Breast epithelium (tissue), 4 donors: ENCODE measurements around the gene LRRIQ1. TPM values are rescaled to one million over a fixed set of nuclear protein-coding genes. Genes with fewer than 3 reads are reported as not detected.

ENCODE experiments used
- DNase-seq, 2 donors: peaks; one replicate each; pipeline ENCODE4 v3.0.0-alpha.2; 2019; ENCODE audit warnings: low spot score in 2 of 2
- H3K27ac ChIP-seq, 2 donors: fragments of 200-600 bp; sonication (generic) in 1 of 2; one replicate each; pipeline ENCODE4 v1.5.1; 2016 to 2019; ENCODE audit warnings: mild to moderate bottlenecking in 1 of 2
- H3K27me3 ChIP-seq, 2 donors: fragments of 200-600 bp; sonication (generic) in 1 of 2; one replicate each; pipeline versions ENCODE4 v1.5.1 to v1.6.0; 2017 to 2019; ENCODE audit warnings: control low read depth in 1 of 2, mild to moderate bottlenecking in 1 of 2
- H3K36me3 ChIP-seq: fragments of 200-600 bp; one replicate; pipeline ENCODE4 v1.5.1; 2019
- H3K4me1 ChIP-seq, 2 donors: fragments of 200-600 bp; sonication (generic); one replicate each; pipeline ENCODE4 v1.5.1; 2016 to 2019; ENCODE audit warnings: control low read depth in 1 of 2
- H3K4me3 ChIP-seq, 3 donors: fragments of 200-600 bp; sonication (generic); 1 replicate in 2 of 3; 2 replicates in 1 of 3; pipeline ENCODE4 v1.5.1; 2016 to 2019; ENCODE audit warnings: mild to moderate bottlenecking in 3 of 3, moderate library complexity in 2 of 3
- H3K9me3 ChIP-seq, 2 donors: fragments of 200-600 bp; sonication (generic) in 1 of 2; one replicate each; pipeline ENCODE4 v1.5.1; 2016 to 2019; ENCODE audit warnings: control low read depth in 1 of 2
- POLR2A ChIP-seq: fragments of 450-650 bp; IDR thresholded peaks from one replicate; pipeline ENCODE4 v1.6.1; 2016; ENCODE audit warnings: antibody characterized with exemption, mild to moderate bottlenecking, moderate library complexity
- POLR2AphosphoS5 ChIP-seq, 3 donors: sonication (generic); formaldehyde crosslinking; IDR thresholded peaks; one replicate each; pipeline ENCODE4 v1.6.1; 2017; ENCODE audit warnings: antibody characterized with exemption in 3 of 3
- intact Hi-C: fragments of 100-400 bp; cut with DNase I; formaldehyde crosslinking; loops from one replicate; pipeline ENCODE4 v1.15.1; 2023; ENCODE audit warnings: low total_unique reads
- total RNA-seq, 3 donors: library from RNA; depleted of rRNA; stranded (reverse); fragments of >200 nt; gene quantifications; one replicate each; pipeline ENCODE4 v1.1.0, GENCODE V29; 2016
- TF ChIP-seq, protein P1 (sequence below), 3 donors: fragments of 450-650 bp; IDR thresholded peaks; one replicate each; pipeline ENCODE4 v1.5.1; 2016 to 2017; ENCODE audit warnings: antibody characterized with exemption in 3 of 3, mild to moderate bottlenecking in 3 of 3, moderate library complexity in 3 of 3

LRRIQ1 gene
- total RNA-seq, 3 donors from 2014 or later: 0.16 to 1.5 (median 0.66) TPM

DNA sequence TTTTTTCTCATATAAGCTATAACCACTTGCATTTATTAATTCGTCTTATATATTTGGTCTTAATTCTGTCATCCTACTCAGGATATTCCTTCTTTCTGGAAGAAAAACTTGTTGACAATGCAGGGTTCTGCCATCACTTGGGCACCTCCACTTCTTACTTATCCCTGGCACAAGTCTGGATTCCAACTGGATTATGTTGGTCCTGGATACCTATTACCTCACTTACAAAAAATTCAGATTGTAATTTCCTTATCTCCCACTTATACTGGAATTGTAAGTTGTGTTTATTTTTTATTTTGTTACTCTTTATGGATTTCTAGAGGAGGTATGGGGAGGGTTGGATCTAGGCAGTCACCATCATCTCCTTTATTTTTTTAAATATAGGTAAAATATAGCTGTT, 36.7 kb downstream of the LRRIQ1 start:
- DNase-seq: no peak
- Histone ChIP-seq H3K4me3 (no peak overlapping the region), H3K27ac (no peak overlapping the region), H3K9me3 (no peaks in the 10 kb centered on the region), H3K4me1 (no peaks in the 10 kb centered on the region), H3K36me3 (no peaks in the 10 kb centered on the region), H3K27me3 (no peaks in the 10 kb centered on the region)
- intact Hi-C loops: no loop called here
- TF ChIP-seq POLR2A (no peak), POLR2AphosphoS5 (IDR thresholded peaks at IDR 0.05) (no peak)
- TF ChIP-seq, protein P1, sequence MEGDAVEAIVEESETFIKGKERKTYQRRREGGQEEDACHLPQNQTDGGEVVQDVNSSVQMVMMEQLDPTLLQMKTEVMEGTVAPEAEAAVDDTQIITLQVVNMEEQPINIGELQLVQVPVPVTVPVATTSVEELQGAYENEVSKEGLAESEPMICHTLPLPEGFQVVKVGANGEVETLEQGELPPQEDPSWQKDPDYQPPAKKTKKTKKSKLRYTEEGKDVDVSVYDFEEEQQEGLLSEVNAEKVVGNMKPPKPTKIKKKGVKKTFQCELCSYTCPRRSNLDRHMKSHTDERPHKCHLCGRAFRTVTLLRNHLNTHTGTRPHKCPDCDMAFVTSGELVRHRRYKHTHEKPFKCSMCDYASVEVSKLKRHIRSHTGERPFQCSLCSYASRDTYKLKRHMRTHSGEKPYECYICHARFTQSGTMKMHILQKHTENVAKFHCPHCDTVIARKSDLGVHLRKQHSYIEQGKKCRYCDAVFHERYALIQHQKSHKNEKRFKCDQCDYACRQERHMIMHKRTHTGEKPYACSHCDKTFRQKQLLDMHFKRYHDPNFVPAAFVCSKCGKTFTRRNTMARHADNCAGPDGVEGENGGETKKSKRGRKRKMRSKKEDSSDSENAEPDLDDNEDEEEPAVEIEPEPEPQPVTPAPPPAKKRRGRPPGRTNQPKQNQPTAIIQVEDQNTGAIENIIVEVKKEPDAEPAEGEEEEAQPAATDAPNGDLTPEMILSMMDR (IDR thresholded peaks at IDR 0.05): no peak

DNA sequence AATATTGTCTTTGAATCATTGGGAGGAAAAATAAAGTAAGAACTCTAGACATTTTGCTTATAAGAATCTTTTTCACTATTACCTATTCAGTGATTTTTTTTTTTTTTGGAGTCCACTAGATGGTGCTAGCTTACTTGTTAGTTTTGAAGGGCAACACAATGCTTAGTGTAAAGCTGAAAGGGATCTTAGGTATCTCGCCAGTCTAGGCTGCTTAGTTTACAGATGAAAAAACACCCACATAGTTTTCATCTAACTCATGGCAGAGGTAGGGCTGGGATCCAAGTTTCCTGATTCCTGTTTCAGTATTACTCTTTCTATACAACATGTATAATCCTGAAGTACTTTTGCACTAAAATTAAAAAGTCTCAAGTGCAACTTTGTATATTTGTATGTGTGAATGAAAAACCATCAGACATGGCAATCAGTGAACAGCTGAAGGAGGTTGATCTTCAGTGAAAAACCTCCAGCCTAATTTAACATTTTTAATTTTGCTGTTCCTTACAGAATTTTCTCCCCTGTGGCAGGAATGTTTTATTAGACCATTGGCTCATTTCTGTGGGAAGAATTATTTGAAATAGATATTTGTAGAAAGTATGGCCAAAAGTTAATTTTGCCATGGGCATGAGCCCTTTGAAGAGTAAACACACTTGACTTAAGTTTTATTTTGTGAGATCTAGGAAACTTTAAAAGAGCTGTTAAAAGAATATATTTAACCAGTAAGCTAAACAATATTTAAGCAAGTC, 40.7 kb downstream of the LRRIQ1 start:
- DNase-seq: no peak
- intact Hi-C loops: no loop called here
- no peak overlapping the region for H3K27ac ChIP-seq
- H3K36me3 ChIP-seq: no peaks in the 10 kb centered on the region
- TF ChIP-seq, protein P1 (IDR thresholded peaks at IDR 0.05): no peak
- TF ChIP-seq POLR2AphosphoS5 (IDR thresholded peaks at IDR 0.05): no peak
- TF ChIP-seq POLR2A: no peak
- no peak overlapping the region for H3K4me3 ChIP-seq
- H3K9me3 ChIP-seq: no peaks in the 10 kb centered on the region
- no peaks in the 10 kb centered on the region for H3K4me1 ChIP-seq
- no peaks in the 10 kb centered on the region for H3K27me3 ChIP-seq

DNA sequence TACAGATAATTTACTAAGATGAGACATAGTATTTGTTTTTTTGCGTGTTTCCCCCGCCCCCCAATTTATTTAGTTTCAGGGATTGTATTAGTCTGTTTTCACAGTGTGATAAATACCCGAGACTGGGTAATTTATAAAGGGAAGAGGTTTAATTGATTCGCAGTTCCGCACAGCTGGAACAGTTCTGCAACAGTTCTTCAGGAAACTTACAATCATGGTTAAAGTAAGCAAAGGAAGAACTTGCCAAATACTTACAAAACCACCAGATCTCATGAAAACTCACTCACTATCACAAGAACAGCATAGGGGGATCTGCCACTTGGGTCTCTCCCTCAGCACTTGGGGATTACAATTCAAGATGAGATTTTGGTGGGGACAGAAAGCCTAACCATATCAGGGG, 48.9 kb downstream of the LRRIQ1 start:
- intact Hi-C loops: loop anchor here (10.0 kb wide), 1 partner anchor 620 kb away; no protein-coding TSS in a partner anchor

DNA sequence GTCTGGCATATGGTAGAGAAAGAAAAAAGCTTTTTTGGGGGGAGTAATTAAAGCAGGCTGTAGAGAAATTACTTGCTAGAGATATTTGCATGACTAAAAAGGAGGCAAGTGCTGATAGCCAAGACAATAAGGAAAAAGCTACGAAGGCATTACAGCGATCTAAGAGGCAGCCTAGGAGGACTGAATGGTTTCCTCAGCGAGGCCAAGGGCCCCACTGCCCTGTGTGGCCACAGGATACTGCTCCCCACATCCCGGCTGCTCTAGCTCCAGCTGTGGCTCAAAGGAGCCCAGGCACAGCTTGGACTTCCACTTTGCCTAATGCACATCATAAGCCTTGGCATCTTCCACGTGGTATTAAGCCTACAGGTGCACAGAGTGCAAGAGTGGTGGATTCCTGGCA, 53.6 kb downstream of the LRRIQ1 start:
- no peak for DNase-seq
- H3K4me1 ChIP-seq: no peaks in the 10 kb centered on the region
- H3K9me3 ChIP-seq: no peaks in the 10 kb centered on the region
- no peaks in the 10 kb centered on the region for H3K27me3 ChIP-seq
- TF ChIP-seq POLR2AphosphoS5 (IDR thresholded peaks at IDR 0.05): no peak
- TF ChIP-seq, protein P1 (IDR thresholded peaks at IDR 0.05): no peak
- TF ChIP-seq POLR2A: no peak
- intact Hi-C loops: loop anchor here (10.0 kb wide), 1 partner anchor 615 kb away; no protein-coding TSS in a partner anchor
- no peaks in the 10 kb centered on the region for H3K36me3 ChIP-seq
- no peak overlapping the region for H3K4me3 ChIP-seq
- no peak overlapping the region for H3K27ac ChIP-seq

More for the DNA sequence above, 48.9 kb downstream of the LRRIQ1 start:
- no peak for DNase-seq
- H3K27ac ChIP-seq: no peak overlapping the region
- TF ChIP-seq POLR2A: no peak
- TF ChIP-seq, protein P1 (IDR thresholded peaks at IDR 0.05): no peak
- TF ChIP-seq POLR2AphosphoS5 (IDR thresholded peaks at IDR 0.05): no peak
- no peaks in the 10 kb centered on the region for H3K4me1 ChIP-seq
- H3K27me3 ChIP-seq: no peaks in the 10 kb centered on the region
- H3K36me3 ChIP-seq: no peaks in the 10 kb centered on the region
- no peaks in the 10 kb centered on the region for H3K9me3 ChIP-seq
- no peak overlapping the region for H3K4me3 ChIP-seq

DNA sequence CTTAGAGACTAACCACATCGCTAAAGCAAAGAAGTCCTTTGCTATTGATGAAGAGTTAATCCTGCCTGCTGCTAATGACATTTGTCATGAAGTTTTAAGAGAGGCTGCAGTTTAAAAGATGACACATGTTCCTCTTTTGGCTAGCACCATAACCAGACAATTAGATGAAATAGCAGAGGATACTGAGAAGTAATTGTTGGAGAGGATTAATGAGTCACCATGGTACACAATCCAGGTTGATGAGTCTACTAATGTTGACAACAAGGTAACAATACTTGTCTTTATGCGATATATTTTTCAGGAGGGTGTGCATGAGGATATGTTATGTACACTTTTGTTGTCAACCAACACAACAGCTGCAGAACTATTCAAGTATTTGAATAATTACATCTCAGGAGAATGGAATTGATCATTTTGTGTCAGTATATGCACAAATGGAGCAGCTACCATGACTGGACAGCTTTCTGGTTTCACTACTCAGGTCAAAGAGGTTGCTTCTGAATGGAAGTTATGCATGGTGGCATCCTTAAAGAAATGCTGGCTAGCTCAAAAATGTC, 56.7 kb downstream of the LRRIQ1 start:
- Histone ChIP-seq H3K27me3 (no peaks in the 10 kb centered on the region), H3K4me3 (no peak overlapping the region), H3K27ac (no peak overlapping the region), H3K9me3 (no peaks in the 10 kb centered on the region), H3K36me3 (no peaks in the 10 kb centered on the region), H3K4me1 (no peaks in the 10 kb centered on the region)
- intact Hi-C loops: no loop called here
- no peak for DNase-seq
- TF ChIP-seq POLR2A (no peak), POLR2AphosphoS5 (IDR thresholded peaks at IDR 0.05) (no peak)
